Cardiac fibroblast (primary cell): Measurements from ENCODE around the gene HIGD2B.
"Not testable (repeated sequence)": the region's sequence is repeated elsewhere in the genome, so short reads cannot be mapped to it uniquely, and the experiment has no call there.

Experiments used
- DNase-seq, 2 donors: peaks; one replicate each; pipeline versions ENCODE4 v3.0.0 to v3.0.0-alpha.2; 2010; ENCODE audit warnings: low read depth in 2 of 2
- H3K4me3 ChIP-seq, 2 donors: replicated peaks in 1 of 2; 1 replicate in 1 of 2; 2 replicates in 1 of 2; pipeline ENCODE4 v1.5.1; 2011; ENCODE audit warnings: low read depth in 2 of 2, low read length in 2 of 2, mild to moderate bottlenecking in 2 of 2, moderate library complexity in 1 of 2
- TF ChIP-seq, protein P1 (sequence below): IDR thresholded peaks from one replicate; pipeline ENCODE4 v1.5.1; 2011; ENCODE audit warnings: low read depth, mild to moderate bottlenecking, low read length, inconsistent platforms

HIGD2B gene

DNA sequence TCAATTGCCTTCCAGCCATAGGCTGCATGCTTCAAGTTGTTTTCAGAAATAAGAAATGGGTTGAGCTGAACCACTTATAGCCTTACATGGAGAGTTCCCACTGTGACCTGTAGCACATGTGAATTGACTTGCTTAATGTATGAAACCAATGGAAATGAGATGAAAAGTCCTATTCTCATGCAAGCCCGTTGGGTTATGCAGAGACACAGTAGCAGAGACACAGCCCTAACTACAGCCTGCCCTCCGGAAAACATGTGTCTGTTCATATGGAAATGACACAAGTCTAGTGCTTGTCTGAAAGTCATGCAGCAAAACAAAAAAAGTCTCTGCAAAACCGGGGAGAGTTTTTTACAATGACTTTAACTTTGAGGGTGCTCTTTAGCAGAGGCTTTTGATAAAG lies 14.5 kb downstream of the HIGD2B start:
- DNase-seq = no peak
- no peak overlapping the region for H3K4me3 ChIP-seq
- TF ChIP-seq, protein P1, sequence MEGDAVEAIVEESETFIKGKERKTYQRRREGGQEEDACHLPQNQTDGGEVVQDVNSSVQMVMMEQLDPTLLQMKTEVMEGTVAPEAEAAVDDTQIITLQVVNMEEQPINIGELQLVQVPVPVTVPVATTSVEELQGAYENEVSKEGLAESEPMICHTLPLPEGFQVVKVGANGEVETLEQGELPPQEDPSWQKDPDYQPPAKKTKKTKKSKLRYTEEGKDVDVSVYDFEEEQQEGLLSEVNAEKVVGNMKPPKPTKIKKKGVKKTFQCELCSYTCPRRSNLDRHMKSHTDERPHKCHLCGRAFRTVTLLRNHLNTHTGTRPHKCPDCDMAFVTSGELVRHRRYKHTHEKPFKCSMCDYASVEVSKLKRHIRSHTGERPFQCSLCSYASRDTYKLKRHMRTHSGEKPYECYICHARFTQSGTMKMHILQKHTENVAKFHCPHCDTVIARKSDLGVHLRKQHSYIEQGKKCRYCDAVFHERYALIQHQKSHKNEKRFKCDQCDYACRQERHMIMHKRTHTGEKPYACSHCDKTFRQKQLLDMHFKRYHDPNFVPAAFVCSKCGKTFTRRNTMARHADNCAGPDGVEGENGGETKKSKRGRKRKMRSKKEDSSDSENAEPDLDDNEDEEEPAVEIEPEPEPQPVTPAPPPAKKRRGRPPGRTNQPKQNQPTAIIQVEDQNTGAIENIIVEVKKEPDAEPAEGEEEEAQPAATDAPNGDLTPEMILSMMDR = no peak

DNA sequence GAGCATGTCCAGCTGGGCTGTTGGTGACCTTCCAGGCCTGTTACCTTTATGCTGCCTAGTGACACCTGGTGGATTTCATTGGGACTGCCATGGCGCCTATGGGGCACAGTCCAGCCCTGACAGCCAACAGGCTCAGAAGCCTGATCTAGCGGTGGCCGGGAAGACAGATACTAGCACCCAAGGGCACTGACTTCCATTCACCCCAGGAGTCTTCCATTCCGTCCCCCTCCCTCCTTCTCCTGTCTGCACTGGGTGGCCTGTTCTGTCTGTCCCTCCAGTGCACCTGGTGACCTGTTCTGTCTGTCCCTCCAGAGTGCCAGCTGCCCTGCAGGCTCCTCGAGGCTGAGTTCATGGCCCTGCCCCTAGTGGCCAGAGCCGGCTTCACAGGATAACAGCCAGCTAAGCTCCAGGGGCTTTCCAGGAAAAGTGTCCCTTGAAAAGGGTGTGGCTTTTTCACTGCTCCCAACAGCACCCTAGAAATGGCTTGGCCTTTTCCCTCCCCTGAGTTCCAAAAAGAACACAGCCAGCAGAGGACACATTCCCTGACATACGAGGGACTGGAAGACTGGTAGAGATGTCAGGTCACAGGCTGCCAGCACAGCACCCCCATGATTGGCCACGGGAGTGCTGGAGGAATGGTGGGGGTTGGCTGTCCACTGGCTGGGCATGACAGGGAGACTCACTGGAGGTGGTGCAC lies 15.2 kb downstream of the HIGD2B start:
- TF ChIP-seq, protein P1 = peak; percentile 77
- peak; percentile 65 to 76 for DNase-seq
- peak overlapping the region in 1 of 2 donors; percentile 13 for H3K4me3 ChIP-seq

DNA sequence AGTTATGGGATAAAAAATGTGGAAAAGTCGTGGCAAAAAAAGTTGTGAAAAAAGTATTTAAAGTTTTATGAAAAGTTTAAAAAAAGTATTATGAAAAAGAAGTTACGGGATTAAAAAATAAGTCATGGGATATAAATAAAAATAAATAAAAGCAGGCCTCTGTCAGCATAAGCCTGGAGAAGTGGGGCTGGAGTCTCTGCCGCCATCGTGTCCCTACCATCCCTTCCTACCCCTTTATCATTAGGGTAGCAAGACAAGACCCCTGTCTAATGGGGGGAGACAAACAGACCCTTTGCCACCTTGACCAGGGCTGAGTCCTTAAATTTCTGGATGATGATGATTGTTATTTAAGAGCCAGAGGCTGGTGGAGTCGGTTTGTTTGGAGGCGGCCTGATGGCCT lies 16.2 kb downstream of the HIGD2B start:
- DNase-seq, H3K4me3 ChIP-seq: not testable (repeated sequence)

DNA sequence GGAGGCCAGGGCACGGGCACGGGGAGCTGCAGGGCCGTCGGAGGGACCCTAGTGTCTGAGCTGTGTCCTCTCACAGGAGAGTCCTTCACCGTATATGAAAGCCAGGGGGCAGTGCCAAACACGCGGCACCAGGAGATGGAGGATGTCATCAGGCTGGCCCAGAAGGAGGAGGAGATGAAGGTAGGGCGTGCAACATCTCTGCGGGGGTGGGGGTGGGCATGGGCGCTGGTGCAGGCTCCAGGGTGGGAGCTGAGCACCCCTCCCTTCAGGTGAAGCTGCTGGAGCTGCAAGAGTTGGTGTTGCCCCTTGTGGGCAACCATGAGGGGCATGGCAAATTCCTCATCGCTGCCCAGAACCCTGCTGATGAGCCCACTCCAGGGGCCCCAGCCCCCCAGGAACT lies 20.3 kb downstream of the HIGD2B start:
- not testable (repeated sequence) for H3K4me3 ChIP-seq, DNase-seq

DNA sequence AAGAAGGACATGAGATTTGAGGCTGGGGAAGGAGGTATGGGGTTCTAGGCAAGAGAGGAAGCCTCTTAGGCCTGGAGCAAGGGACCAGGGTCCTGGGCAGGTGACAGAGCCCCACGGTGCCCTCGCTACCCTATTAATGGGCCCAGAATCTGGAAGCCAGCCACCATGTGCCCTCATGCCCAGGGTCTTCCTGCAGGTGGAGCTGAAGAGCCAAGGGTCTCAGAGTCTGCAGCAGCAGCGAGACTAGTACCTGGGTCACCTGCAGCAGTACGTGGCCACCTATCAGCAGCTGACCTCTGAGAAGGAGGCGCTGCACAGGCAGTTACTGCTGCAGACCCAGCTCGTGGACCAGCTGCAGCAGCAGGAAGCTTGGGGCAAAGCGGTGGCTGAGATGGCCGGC lies 22.1 kb downstream of the HIGD2B start:
- H3K4me3 ChIP-seq, DNase-seq: not testable (repeated sequence)

DNA sequence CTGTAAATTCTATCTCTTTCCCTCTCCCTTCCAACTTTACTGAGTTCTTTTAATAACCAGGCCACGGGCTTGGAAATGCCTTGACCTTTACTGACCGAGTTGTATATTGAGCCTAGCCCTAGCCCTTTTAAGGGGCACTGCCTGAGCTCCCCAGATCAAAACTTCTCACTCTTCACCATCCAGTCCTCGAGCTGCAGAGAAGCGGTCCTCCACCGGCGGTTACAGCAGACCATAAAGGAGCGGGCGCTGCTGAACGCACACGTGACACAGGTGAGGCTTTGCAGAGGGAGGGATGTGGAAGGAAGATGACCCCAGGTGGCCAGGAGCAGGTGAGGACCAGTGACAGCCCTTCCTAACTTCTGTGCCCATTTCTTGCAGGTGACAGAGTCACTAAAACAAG lies 24.9 kb downstream of the HIGD2B start:
- not testable (repeated sequence) for H3K4me3 ChIP-seq, DNase-seq

DNA sequence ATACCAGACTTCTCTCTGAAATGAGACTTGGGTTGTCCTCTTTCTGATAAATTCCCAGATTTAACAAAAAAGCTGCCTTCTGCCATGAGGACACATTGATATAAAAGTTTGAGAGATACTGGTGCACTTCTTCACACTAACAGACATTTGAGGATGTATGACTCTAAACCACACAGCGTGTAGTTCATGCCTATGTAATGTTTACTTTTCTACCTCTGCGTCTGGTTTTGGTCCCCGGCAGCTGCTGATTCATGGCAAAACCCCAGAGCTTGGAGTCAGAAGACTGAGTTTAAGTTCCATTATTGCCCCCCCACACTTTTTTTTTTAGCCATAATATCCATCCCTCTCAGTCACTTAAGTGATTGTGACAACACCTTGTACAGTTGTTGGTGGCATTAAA lies 30.0 kb downstream of the HIGD2B start:
- not testable (repeated sequence) for DNase-seq

DNA sequence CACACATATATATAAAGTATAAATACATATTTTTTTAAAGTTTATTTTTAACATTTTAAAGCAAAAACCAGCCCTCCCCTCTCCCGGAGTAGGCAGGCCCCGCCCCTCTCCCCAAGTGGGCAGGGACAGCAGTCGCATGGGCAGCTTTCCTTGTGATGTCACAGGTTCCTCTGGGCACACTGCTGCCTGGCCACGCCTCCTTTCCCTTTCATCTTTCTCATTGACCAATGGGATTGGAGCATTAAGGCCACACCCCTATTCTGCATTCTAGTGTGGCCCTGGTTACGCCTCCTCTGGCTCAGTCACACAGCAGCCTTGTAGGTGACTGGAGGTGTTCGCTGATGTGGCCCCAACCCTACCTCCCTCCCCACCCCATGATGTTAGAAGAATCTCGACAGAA lies 31.6 kb downstream of the HIGD2B start, which contains the start of gene GOLGA6B:
TSS of gene GOLGA6B (plus strand) at position 301 of the 400 bp plus-strand sequence. CDS start at position 342, 41 bp downstream.
- not testable (repeated sequence) for H3K4me3 ChIP-seq, DNase-seq

More for the DNA sequence above, 30.0 kb downstream of the HIGD2B start:
- not testable (repeated sequence) for H3K4me3 ChIP-seq

DNA sequence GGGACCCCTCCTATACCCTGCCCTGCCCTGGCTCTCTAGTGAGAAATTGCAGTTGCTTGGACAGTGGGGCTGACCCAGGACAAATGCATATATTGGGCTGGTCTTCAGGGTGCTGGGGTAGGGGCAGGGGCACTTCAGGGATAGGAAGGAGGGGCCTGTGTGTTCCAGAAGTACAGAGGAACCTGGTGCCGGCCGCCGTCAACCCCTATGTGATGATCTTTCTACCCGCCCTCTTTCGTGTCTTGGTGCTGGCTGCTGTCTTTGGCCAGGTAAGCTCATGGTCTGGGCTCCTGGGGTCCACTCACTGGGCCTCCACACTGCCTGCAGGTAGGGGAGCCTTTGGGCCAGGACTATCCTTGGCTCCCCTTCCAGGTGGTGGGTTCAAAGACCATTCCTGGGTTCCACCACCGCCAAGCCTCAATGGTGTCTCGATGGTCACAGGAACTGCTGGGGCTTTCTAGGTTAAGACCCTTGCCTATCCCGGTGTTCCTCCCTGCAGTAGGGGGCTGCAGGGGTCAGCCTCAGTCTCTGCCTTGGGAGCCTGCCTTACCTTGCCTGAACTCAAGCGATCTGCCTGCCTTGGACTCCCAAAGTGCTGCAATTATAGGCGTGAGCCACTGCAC lies 37.2 kb downstream of the HIGD2B start:
- DNase-seq, H3K4me3 ChIP-seq: not testable (repeated sequence)

DNA sequence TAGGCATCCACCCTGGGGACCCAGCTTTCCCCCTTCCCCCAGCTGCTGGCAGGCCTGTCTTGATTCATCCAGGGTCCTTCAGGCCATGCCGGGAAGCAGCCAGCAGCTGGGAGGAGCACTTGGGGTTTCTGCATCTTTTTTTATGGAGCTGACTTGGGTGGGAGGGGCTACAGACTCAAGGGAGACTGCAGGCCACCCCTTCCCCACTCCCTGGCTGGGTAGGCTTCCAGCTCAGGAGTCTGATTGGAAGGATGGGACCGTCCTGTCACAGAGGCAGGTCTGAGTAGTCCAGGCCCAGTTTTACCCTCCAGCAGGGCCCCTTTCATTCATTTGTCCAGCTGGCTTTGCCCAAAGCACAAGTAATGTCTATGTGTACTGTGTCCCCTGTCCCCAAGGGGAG lies 43.7 kb downstream of the HIGD2B start:
- not testable (repeated sequence) for H3K4me3 ChIP-seq, DNase-seq

DNA sequence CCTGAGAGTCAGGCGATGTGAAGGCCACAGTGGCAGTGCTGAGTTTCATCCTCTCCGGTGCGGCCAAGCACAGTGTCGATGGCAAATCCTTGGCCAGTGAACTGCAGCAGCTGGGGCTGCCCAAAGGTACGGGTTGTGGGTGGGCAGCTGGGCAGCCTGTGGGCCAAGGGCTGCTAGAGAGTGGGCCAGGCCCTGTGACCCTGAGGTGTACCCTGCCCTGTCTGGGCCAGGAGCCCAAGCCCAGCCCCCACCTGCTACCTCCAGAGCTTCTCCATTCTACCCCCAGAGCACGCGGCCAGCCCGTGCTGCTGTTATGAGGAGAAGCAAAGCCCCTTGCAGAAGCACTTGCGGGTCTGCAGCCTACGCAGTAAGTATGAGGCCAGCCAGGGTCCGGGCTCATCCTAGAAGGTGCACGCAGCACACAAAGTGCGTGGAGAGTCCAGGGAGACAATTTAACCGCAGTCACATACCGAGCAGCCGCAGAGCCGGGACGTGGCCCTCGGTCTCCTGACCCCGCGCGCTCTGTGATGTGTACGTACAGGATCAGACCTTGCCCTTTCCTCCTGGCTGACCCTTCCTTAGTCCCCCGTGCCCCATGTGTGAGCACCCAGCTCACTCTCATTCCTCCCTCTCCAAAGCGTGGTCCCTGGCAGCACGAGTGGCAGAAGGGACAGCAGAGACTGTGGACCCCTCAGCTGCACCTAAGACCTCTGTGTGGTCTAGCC lies 46.1 kb downstream of the HIGD2B start:
- DNase-seq, H3K4me3 ChIP-seq: not testable (repeated sequence)

DNA sequence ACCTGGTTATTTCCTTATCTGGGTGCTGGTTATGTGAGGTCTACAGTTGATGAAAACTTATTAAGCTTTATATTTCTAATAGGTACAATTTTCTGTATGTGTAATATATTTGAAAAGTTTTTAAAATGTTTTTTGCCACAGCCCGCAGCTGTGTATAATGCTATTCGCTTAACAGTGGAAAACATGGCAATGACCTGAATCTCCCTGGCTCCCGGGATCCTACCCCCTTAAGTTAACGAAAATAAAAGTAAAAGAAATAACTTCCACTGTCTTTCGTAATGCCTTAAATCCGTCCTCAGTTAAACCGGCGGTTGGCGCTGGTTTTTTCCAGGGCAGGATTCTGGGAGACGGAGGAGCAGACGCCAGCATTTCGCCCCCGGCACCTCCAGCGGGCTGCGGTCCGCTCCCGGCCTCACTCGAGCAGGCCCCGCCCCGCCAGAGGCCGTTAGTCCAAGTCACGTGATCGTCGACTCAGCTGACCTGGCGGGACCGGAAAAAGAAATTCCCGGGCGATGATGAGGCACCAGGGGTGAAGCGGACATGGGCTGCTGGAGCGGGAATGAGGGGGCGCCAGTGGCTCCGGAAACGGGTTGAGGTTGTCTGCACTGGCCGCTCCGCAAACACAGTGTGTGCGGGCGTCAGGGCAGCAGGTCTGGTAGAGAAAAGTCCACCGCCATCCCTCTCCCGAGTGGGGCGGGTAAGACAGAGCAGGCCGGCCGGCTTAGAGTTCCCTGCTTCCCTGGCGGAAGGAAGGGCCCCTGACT lies 49.3 kb downstream of the HIGD2B start:
- peak overlapping the region; percentile 21 to 23 for H3K4me3 ChIP-seq
- DNase-seq = peak; percentile 77 to 85

DNA sequence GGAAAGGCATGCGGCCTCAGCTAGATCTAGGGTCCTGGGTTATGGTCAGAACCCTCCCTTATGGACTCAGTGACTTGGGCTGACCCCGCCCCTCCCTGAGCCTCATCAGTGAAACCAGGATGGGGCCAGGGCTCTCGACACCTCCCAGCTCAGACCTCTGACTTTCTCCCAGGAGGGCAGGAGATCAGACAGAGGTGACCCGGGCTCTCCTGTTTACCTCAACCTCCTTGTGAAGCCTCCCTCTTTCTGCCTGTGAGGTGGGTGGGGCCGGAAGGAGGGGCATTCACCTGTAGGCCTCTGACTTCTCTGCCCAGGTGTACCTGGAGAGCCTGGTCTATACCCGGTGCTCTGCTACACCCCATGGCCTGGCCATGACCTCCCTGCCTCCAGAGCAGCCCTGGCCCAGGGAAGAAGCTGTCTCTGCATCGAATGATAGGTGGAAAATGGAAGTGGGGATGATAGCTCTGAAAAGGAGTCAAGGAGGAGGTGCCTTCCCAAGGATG lies 56.9 kb downstream of the HIGD2B start:
- not testable (repeated sequence) for H3K4me3 ChIP-seq, DNase-seq

DNA sequence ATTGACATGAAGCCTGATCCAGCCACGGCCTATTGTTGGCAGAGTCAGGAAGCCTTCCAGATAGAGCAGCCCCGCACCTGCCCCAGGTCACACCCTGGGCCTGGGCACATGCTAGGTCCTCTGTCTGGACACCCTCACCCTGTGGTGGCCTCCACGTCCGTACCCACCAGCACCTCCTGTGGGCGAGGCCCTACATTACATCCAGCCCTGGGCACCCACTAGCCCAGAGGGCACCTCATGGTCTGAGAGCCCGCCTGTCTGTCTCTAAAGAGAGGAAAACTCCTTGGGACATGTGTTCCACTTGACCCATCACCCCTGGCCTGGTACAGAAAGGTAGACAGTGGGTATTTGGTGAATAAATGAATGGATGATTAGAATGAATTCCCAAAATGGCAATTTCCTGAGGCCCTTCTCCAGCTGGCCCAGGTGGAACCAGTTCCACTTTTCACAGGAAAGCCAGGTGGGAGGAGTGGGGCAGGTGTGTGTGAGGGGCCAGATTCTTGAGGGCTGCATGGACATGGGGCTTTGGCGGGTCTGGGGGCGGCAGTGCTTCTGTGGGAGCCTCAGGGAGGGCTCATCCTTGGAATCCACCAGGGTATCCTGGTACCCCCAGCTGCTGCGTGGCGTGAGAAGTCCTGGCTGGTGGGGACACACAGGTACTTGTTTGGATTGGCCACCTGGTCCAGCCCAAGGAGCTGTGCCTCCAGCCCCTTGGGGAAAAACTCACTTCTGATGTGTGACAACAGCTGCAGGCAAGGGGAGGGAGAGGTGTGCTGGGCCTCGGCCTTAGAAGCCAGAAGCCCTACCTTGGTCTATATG lies 57.5 kb downstream of the HIGD2B start:
- not testable (repeated sequence) for H3K4me3 ChIP-seq, DNase-seq
